Measurements from ENCODE around the gene PARP1.

The PARP1 gene

DNA sequence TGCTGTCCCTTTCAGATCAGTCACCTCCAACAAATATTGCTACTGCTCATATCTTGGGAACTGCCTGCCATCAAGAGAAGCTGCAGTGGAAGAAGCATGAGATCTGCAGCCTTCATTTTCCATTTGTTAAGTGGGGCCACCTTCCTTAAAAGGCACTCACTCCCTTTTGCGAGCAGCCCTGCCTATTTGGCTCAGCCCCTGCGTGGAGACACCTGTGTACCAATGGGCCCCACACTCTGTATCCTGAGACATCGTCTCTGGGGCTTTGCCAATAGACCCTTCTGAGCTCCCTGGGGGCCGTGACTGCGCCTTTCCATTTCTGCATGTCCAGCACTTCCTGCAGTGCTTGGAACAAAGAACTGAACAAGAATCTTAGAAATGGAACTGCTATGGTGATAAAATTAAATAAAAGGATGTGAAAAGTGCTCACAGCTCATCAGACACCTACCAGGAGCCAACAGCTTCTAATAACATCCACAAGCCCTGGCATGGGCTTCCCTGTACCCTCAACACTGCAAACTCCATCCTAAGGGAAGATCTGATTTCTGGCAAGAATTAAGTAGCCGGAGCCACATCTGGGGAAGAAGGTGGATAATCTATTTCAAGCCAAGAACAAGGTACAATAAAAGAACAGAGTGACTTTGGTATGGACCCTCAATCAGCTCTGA, 36.7 kb downstream of the PARP1 start:
- no peak for TF ChIP-seq CTCF (IDR thresholded peaks at IDR 0.05; ENCODE audit: low read depth, low read length, missing control alignments)
- DNase-seq (ENCODE audit: extremely low read depth, low read depth) = no peak
- H3K4me3 ChIP-seq (replicated peaks; ENCODE audit: low read depth, low read length) = no peak overlapping the region

GRCh38 chr1:226370144-226370923, 37.6 kb downstream of the PARP1 start:
- no peak overlapping the region for H3K4me3 ChIP-seq (replicated peaks; ENCODE audit: low read depth, low read length)
- DNase-seq (ENCODE audit: extremely low read depth, low read depth) = no peak
- TF ChIP-seq CTCF (IDR thresholded peaks at IDR 0.05; ENCODE audit: low read depth, low read length, missing control alignments) = no peak

DNA sequence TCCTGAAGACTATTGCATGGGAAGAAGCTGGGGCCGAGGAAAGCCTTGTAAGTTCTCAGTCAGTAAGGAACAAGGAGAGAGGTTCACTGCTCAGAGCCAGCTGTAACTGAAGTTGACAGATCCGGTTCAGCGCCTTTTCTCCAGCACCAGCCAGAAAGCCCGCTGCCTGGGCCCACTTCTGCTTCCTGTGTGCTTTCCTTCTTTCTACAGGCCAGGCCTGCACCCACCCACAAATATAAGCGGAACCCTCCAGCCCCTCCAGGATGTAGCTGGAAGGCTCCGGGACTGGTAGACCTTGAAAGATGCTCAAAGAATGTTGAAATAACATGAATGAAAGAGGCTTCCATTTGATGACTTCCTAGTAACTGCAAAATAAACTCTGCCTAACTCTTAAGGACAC, 38.8 kb downstream of the PARP1 start:
- DNase-seq (ENCODE audit: extremely low read depth, low read depth) = no peak
- no peak for TF ChIP-seq CTCF (IDR thresholded peaks at IDR 0.05; ENCODE audit: low read depth, low read length, missing control alignments)
- no peak overlapping the region for H3K4me3 ChIP-seq (replicated peaks; ENCODE audit: low read depth, low read length)

DNA sequence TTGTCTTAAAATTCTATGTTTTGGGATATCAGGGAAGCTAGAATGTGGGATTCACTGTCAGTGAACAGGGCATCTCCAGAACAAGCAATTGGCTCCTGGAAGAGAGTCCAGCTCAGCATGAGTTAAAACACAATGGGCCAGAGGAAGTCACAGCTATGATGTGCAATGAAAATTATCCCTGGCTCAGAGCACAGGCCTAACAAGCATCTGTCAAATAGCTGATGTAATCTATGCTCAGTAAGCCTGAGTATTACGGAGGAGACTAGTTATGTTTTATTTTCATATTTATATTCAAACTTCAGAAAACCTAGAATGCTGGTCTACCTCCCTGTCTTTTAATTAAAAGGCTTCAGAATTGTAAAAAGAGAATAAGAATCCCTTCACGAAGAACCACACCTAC, 41.6 kb downstream of the PARP1 start:
- no peak for DNase-seq (ENCODE audit: extremely low read depth, low read depth)
- H3K4me3 ChIP-seq (replicated peaks; ENCODE audit: low read depth, low read length) = no peak overlapping the region
- no peak for TF ChIP-seq CTCF (IDR thresholded peaks at IDR 0.05; ENCODE audit: low read depth, low read length, missing control alignments)

- no peak for TF ChIP-seq CTCF (IDR thresholded peaks at IDR 0.05; ENCODE audit: low read depth, low read length, missing control alignments)
- H3K4me3 ChIP-seq (replicated peaks; ENCODE audit: low read depth, low read length) = no peak overlapping the region
- no peak for DNase-seq (ENCODE audit: extremely low read depth, low read depth)
Observed at GRCh38 chr1:226365831-226366231, 42.1 kb downstream of the PARP1 start.

DNA sequence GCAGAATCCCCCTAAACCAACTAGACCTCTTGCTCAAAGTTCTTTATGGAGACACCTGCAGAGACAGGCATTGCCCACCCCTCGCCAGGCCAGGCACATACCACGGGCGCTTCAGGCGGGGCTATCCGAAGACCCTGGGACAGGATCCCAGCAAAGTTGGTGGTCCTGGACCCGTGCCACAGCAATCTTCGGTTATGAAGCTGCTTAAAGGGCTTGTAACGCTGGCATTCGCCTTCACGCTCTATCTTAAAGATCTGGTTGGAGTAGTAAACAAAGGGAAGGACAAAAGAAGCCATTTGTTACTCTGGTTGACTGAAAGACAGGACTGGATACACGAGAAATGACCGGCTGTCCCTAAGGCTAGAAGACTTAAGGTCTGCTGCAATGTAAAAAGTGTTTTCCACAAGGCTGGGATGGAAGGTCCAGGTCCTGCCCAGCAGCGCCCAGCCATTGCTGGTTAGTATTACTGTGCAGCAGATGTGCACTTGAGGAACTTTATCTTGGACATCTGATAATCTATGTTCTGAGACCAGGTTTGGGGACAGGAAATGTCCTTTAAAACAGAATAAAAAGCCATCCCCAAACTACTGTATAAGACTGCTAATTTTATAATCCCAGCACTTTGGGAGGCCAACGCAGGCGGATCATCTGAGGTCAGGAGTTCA, 42.9 kb downstream of the PARP1 start:
- no peak for TF ChIP-seq CTCF (IDR thresholded peaks at IDR 0.05; ENCODE audit: low read depth, low read length, missing control alignments)
- no peak overlapping the region for H3K4me3 ChIP-seq (replicated peaks; ENCODE audit: low read depth, low read length)
- no peak for DNase-seq (ENCODE audit: extremely low read depth, low read depth)
